Activated T-helper 1 cell treated with anti-CD3 and anti-CD28 coated beads, Interleukin-12 subunit alpha, Interleukin-12 subunit beta, Interleukin-2, Interleukin-4 antibody, amounts not matched to agents 30 ng/mL and 10 ng/mL and 1 ng/mL, durations not matched to agents 14 hours and 24 hours and 36 hours (primary cell): ENCODE data around the gene GALNTL6. TPM values are rescaled to one million over a fixed set of nuclear protein-coding genes. Genes with fewer than 3 reads are reported as not detected.

Experiments
- DNase-seq: peaks from one replicate; pipeline ENCODE4 v3.0.0; 2021; ENCODE audit warnings: low spot score
- H3K27ac Mint-ChIP-seq: one replicate; pipeline ENCODE4 v1.8.0; 2021; ENCODE audit warnings: mild to moderate bottlenecking, mixed read lengths
- H3K27me3 Mint-ChIP-seq: one replicate; pipeline ENCODE4 v1.8.0; 2022; ENCODE audit warnings: mild to moderate bottlenecking, moderate library complexity, mixed read lengths; ENCODE audit not compliant: insufficient read depth
- H3K36me3 Mint-ChIP-seq: one replicate; pipeline ENCODE4 v1.8.0; 2021; ENCODE audit warnings: low read depth, mixed read lengths
- H3K4me1 Mint-ChIP-seq: one replicate; pipeline ENCODE4 v1.8.0; 2021; ENCODE audit warnings: low read depth, mixed read lengths
- H3K4me3 Mint-ChIP-seq: one replicate; pipeline ENCODE4 v1.8.0; 2021; ENCODE audit warnings: mild to moderate bottlenecking, moderate library complexity, mixed read lengths
- H3K9me3 Mint-ChIP-seq: one replicate; pipeline ENCODE4 v1.8.0; 2021; ENCODE audit warnings: mixed read lengths
- intact Hi-C: fragments of 100-400 bp; cut with micrococcal nuclease; formaldehyde crosslinking; loops from one replicate; pipeline ENCODE4 v1.15.1; 2024
- total RNA-seq: library from RNA; stranded (reverse); gene quantifications from 2 replicates; pipeline ENCODE4 v1.2.3, GENCODE V29; 2022

The GALNTL6 gene
- total RNA-seq, 1 donor from 2014 or later = not detected

GRCh38 chr4:172758586-172759340 lies 945.6 kb downstream of the GALNTL6 start:
- no peaks in the 10 kb centered on the region for H3K4me1 Mint-ChIP-seq

GRCh38 chr4:172760512-172760911 lies 947.3 kb downstream of the GALNTL6 start:
- no peak for DNase-seq
- Mint-ChIP-seq H3K27me3 (no peaks in the 10 kb centered on the region), H3K4me1 (no peaks in the 10 kb centered on the region), H3K9me3 (no peaks in the 10 kb centered on the region), H3K4me3 (no peak overlapping the region), H3K36me3 (no peaks in the 10 kb centered on the region), H3K27ac (no peak overlapping the region)
- intact Hi-C loops = no loop called here

More at GRCh38 chr4:172758586-172759340, 945.6 kb downstream of the GALNTL6 start:
- Mint-ChIP-seq H3K27ac (no peak overlapping the region), H3K4me3 (no peak overlapping the region), H3K27me3 (no peaks in the 10 kb centered on the region), H3K9me3 (no peaks in the 10 kb centered on the region), H3K36me3 (no peaks in the 10 kb centered on the region)
- intact Hi-C loops = no loop called here
- DNase-seq = no peak

GRCh38 chr4:172762895-172763294 lies 949.7 kb downstream of the GALNTL6 start:
- Mint-ChIP-seq H3K4me3 (no peak overlapping the region), H3K27me3 (no peaks in the 10 kb centered on the region), H3K36me3 (no peaks in the 10 kb centered on the region), H3K27ac (no peak overlapping the region), H3K9me3 (no peaks in the 10 kb centered on the region), H3K4me1 (no peaks in the 10 kb centered on the region)
- intact Hi-C loops = no loop called here
- DNase-seq = no peak

- no peaks in the 10 kb centered on the region for H3K27me3 Mint-ChIP-seq
- intact Hi-C loops = no loop called here
- no peaks in the 10 kb centered on the region for H3K4me1 Mint-ChIP-seq
- DNase-seq = no peak
- H3K27ac Mint-ChIP-seq = no peak overlapping the region
- H3K9me3 Mint-ChIP-seq = no peaks in the 10 kb centered on the region
- H3K4me3 Mint-ChIP-seq = no peak overlapping the region
- H3K36me3 Mint-ChIP-seq = no peaks in the 10 kb centered on the region
These were observed 957.6 kb downstream of the GALNTL6 start for GRCh38 chr4:172770787-172771186.

GRCh38 chr4:172772781-172773180 lies 959.6 kb downstream of the GALNTL6 start:
- no peaks in the 10 kb centered on the region for H3K4me1 Mint-ChIP-seq
- H3K27me3 Mint-ChIP-seq = no peaks in the 10 kb centered on the region
- no peak overlapping the region for H3K4me3 Mint-ChIP-seq
- H3K9me3 Mint-ChIP-seq = no peaks in the 10 kb centered on the region
- no peak for DNase-seq
- intact Hi-C loops = no loop called here
- H3K27ac Mint-ChIP-seq = no peak overlapping the region
- no peaks in the 10 kb centered on the region for H3K36me3 Mint-ChIP-seq

- Mint-ChIP-seq H3K4me3 (no peak overlapping the region), H3K27ac (no peak overlapping the region), H3K9me3 (no peaks in the 10 kb centered on the region), H3K27me3 (no peaks in the 10 kb centered on the region), H3K36me3 (no peaks in the 10 kb centered on the region), H3K4me1 (no peaks in the 10 kb centered on the region)
- no peak for DNase-seq
- intact Hi-C loops = no loop called here
These were observed 963.1 kb downstream of the GALNTL6 start for GRCh38 chr4:172776203-172776861.

GRCh38 chr4:172777729-172778431 lies 964.7 kb downstream of the GALNTL6 start:
- Mint-ChIP-seq H3K9me3 (no peaks in the 10 kb centered on the region), H3K27me3 (no peaks in the 10 kb centered on the region), H3K27ac (no peak overlapping the region), H3K4me1 (no peaks in the 10 kb centered on the region), H3K4me3 (no peak overlapping the region), H3K36me3 (no peaks in the 10 kb centered on the region)
- no peak for DNase-seq
- intact Hi-C loops = no loop called here

GRCh38 chr4:172778583-172778982 lies 965.4 kb downstream of the GALNTL6 start:
- Mint-ChIP-seq H3K27ac (no peak overlapping the region), H3K9me3 (no peaks in the 10 kb centered on the region), H3K27me3 (no peaks in the 10 kb centered on the region), H3K4me1 (no peaks in the 10 kb centered on the region), H3K36me3 (no peaks in the 10 kb centered on the region), H3K4me3 (no peak overlapping the region)
- no peak for DNase-seq
- intact Hi-C loops = no loop called here

- H3K27me3 Mint-ChIP-seq = no peaks in the 10 kb centered on the region
- H3K36me3 Mint-ChIP-seq = no peaks in the 10 kb centered on the region
- DNase-seq = no peak
- intact Hi-C loops = no loop called here
- H3K27ac Mint-ChIP-seq = no peak overlapping the region
- no peaks in the 10 kb centered on the region for H3K9me3 Mint-ChIP-seq
- no peak overlapping the region for H3K4me3 Mint-ChIP-seq
- H3K4me1 Mint-ChIP-seq = no peaks in the 10 kb centered on the region
These were observed 967.4 kb downstream of the GALNTL6 start for GRCh38 chr4:172780566-172781081.

GRCh38 chr4:172785613-172786012 lies 972.4 kb downstream of the GALNTL6 start:
- H3K27ac Mint-ChIP-seq = no peak overlapping the region
- H3K9me3 Mint-ChIP-seq = no peaks in the 10 kb centered on the region
- no peaks in the 10 kb centered on the region for H3K27me3 Mint-ChIP-seq
- DNase-seq = no peak
- no peaks in the 10 kb centered on the region for H3K36me3 Mint-ChIP-seq
- intact Hi-C loops = no loop called here
- H3K4me3 Mint-ChIP-seq = no peak overlapping the region
- no peaks in the 10 kb centered on the region for H3K4me1 Mint-ChIP-seq

GRCh38 chr4:172786039-172786792 lies 973.0 kb downstream of the GALNTL6 start:
- Mint-ChIP-seq H3K9me3 (no peaks in the 10 kb centered on the region), H3K4me1 (no peaks in the 10 kb centered on the region), H3K36me3 (no peaks in the 10 kb centered on the region), H3K27ac (no peak overlapping the region), H3K4me3 (no peak overlapping the region), H3K27me3 (no peaks in the 10 kb centered on the region)
- no peak for DNase-seq
- intact Hi-C loops = no loop called here

- intact Hi-C loops = no loop called here
- no peaks in the 10 kb centered on the region for H3K9me3 Mint-ChIP-seq
- H3K4me3 Mint-ChIP-seq = no peak overlapping the region
- no peak overlapping the region for H3K27ac Mint-ChIP-seq
- DNase-seq = no peak
- H3K36me3 Mint-ChIP-seq = no peaks in the 10 kb centered on the region
- H3K4me1 Mint-ChIP-seq = no peaks in the 10 kb centered on the region
- H3K27me3 Mint-ChIP-seq = no peaks in the 10 kb centered on the region
These were observed 973.9 kb downstream of the GALNTL6 start for GRCh38 chr4:172787111-172787510.
